Measurements from ENCODE around the gene HTD2.
"Not testable (repeated sequence)": the region's sequence is repeated elsewhere in the genome, so short reads cannot be mapped to it uniquely, and the experiment has no call there.

The HTD2 gene

DNA sequence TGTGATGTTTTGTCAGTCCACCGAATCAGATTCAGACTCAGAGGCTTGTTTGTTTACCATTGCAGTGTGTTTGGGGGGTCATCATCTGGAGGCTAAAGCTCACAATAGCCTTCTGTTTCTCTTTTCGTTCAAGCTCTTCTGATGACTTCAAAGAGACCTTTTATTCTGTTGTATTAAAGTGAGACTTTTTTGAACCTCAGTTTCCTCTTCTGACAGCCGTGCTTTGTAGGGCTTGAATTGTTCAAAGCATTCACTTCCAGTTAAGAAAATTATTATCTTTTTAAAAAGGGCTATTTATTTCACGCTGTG lies 27.6 kb downstream of the HTD2 start:
- TF ChIP-seq CTCF (conservative IDR thresholded peaks at IDR 0.05; ENCODE audit: low read depth, low read length) = no peak
- peak overlapping the region; percentile 81 for H3K4me3 ChIP-seq (ENCODE audit: low read length)
- DNase-seq (ENCODE audit: low read depth) = no peak

- no peak for DNase-seq (ENCODE audit: low read depth)
- TF ChIP-seq CTCF (conservative IDR thresholded peaks at IDR 0.05; ENCODE audit: low read depth, low read length) = no peak
- no peak overlapping the region for H3K4me3 ChIP-seq (ENCODE audit: low read length)
These were observed 28.2 kb downstream of the HTD2 start for GRCh38 chr3:58334506-58334884.

GRCh38 chr3:58335652-58335947 lies 29.3 kb downstream of the HTD2 start:
- TF ChIP-seq CTCF (conservative IDR thresholded peaks at IDR 0.05; ENCODE audit: low read depth, low read length) = no peak
- H3K4me3 ChIP-seq (ENCODE audit: low read length) = no peak overlapping the region
- no peak for DNase-seq (ENCODE audit: low read depth)

- DNase-seq (ENCODE audit: low read depth) = no peak
- H3K4me3 ChIP-seq (ENCODE audit: low read length) = no peak overlapping the region
- no peak for TF ChIP-seq CTCF (conservative IDR thresholded peaks at IDR 0.05; ENCODE audit: low read depth, low read length)
These were observed 30.0 kb downstream of the HTD2 start for GRCh38 chr3:58336135-58336882.

DNA sequence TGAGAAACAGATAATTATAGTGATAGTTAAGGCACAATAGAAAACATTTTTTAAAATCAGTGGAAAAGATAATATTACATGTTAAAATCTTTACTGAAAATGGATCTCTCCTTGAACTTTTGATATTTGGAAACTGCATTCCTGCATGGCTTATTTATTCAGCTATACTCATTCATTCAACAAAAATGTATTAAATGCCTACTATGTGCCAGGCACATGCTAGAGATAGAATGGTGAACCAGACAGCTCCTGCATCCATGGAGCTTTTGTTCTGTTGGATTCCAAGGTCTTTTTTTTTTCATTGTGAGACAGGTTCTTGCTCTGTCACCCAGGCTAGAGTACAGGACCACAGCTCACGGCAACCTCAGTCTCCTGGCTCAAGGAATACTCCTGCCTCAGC lies 30.9 kb downstream of the HTD2 start:
- TF ChIP-seq CTCF (conservative IDR thresholded peaks at IDR 0.05; ENCODE audit: low read depth, low read length) = no peak
- no peak overlapping the region for H3K4me3 ChIP-seq (ENCODE audit: low read length)
- DNase-seq (ENCODE audit: low read depth) = no peak

GRCh38 chr3:58339146-58339545 lies 32.8 kb downstream of the HTD2 start:
- DNase-seq (ENCODE audit: low read depth); H3K4me3 ChIP-seq (ENCODE audit: low read length): not testable (repeated sequence)

- no peak overlapping the region for H3K4me3 ChIP-seq (ENCODE audit: low read length)
- no peak for DNase-seq (ENCODE audit: low read depth)
- TF ChIP-seq CTCF (conservative IDR thresholded peaks at IDR 0.05; ENCODE audit: low read depth, low read length) = no peak
These were observed 34.4 kb downstream of the HTD2 start for GRCh38 chr3:58340594-58341244.
